Stimulated activated CD4-positive, alpha-beta T cell treated with anti-CD3 and anti-CD28 coated beads, Interleukin-2, amount 100 ng/mL, for 48 hours (primary cell): ENCODE measurements around the gene CCDC174.

Experiments used
- DNase-seq, 2 donors: peaks; one replicate each; pipeline ENCODE4 v3.0.0-alpha.2; 2020

The CCDC174 gene

DNA sequence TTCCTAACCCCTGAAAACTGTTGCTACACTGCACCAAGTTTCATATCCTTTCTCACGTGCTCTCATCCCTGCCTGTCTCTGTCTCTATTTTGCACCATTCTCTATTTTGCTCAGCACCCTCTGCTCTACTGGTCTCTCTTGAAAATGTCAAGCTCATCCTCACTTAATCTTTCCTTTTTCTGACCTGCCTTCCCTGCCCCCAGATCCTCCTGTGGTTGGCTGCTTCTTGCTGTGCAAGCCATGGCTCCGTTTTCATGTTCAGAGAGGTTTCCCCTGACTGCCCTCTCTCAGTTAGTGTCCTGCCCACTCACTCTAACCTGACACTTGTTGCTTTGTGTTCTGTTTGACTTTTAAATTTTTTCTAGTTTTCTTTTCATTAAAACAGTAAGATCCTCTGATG, 6.0 kb downstream of the CCDC174 start:
- DNase-seq: no peak

- DNase-seq: no peak
Observed at GRCh38 chr3:14658978-14659377, 7.4 kb downstream of the CCDC174 start.

- no peak for DNase-seq
Observed at GRCh38 chr3:14660942-14661341, 9.4 kb downstream of the CCDC174 start.

- no peak for DNase-seq
Observed at GRCh38 chr3:14663396-14664135, 12.0 kb downstream of the CCDC174 start.

GRCh38 chr3:14664170-14664569, 12.6 kb downstream of the CCDC174 start:
- no peak for DNase-seq

GRCh38 chr3:14672588-14672987, 21.0 kb downstream of the CCDC174 start:
- no peak for DNase-seq

GRCh38 chr3:14674841-14675240, 23.3 kb downstream of the CCDC174 start, which contains the start of gene C3orf20:
TSS of gene C3orf20 (plus strand) at chr3:14675141. CDS start at chr3:14682714, 7,573 bp downstream.
- DNase-seq: no peak

DNA sequence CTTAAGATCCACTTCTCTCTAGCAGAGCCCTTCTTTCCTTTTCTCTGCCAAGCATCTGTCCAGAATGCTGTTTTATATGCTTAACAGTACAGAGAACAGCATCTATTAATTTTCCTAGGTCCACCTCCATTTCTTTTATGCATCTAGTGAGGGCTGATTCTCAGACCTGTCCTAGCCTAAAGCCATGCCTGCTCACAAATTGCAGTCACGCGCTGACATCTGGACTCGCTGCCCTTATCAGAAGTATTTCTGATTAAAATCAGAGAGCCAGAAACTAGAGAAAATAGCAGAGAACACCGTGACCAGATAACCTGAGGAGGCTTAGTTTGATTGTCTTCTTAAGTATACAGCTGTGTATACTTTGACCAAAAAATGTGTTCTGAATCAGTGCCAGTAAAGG, 25.3 kb downstream of the CCDC174 start:
- DNase-seq: no peak

GRCh38 chr3:14678015-14678503, 26.5 kb downstream of the CCDC174 start:
- no peak for DNase-seq

DNA sequence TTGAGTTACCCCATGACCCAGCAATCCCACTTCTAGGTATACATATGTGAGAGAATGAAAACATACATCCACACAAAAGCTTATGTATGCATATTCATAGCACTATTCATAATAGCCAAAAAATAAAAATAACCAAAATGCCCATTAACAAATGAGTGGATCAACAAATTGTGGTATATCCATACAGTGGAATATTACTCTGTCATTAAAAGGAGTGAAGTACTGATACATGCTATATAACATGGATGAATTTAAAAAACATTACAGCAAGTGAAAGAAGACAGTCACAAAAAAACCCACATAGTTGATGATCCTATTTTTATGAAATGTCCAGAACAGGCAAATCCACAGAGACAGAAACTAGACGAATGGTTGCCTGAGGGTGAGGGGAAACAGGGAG, 28.6 kb downstream of the CCDC174 start:
- DNase-seq: no peak

DNA sequence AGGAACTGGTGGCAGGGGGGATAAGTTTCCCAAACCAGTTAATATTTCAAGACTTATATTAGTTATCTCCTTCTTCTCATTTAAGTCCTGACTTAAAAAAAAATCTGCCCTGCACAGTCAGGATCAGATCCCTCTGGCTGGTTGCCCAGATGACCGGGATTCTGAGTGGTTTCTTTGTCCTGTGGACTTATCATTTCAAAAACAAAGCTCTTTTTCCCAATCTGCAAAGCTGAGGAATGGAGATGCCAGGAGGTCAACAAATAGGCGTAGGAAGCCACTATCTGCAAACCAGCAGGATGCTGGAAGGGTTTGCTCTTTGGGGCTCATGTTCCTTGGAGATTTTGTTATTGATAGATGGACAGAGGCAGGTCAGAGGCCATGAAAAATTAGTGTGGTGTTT, 29.2 kb downstream of the CCDC174 start:
- DNase-seq: no peak

- DNase-seq: no peak
Observed at GRCh38 chr3:14684447-14684846, 32.9 kb downstream of the CCDC174 start.

DNA sequence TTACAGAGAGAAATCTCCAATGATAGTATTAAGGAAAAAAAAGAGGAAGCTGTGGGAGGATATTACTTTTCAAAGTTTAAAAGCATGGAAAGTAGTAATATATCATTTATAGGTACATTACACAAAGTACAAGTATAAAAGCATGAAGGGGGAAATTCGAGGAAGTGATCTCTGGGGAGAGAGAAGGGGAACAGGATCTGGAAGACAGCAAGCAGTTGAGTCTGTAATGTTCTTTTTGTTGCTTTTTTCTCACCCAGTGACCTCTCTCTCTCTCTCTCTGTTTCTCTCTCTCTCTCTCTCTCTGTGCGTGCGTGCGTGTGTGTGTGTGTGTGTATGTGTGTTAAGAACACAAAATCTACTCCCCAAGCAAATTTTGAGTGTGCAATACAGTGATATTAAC, 33.6 kb downstream of the CCDC174 start:
- DNase-seq: no peak

- DNase-seq: no peak
Observed at GRCh38 chr3:14687360-14687759, 35.8 kb downstream of the CCDC174 start.

DNA sequence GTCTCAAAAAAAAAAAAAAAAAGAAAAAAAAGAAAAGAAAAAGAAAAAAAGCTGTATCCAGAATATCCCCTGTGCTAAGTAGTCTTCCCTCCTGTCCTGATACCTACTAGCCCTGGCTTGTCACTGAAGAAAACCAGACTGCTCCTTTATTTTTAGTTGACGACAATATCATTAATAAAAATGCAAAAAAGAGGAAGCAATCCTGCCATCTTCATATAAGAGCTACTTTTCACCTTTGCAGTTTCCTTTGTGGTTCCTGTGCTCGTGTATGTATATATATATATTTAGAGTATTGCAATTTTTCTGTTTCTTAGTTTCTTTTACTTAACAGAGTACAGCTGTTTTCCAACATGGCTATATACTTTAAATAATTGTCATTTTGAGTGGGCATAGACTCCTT, 37.0 kb downstream of the CCDC174 start:
- no peak for DNase-seq

DNA sequence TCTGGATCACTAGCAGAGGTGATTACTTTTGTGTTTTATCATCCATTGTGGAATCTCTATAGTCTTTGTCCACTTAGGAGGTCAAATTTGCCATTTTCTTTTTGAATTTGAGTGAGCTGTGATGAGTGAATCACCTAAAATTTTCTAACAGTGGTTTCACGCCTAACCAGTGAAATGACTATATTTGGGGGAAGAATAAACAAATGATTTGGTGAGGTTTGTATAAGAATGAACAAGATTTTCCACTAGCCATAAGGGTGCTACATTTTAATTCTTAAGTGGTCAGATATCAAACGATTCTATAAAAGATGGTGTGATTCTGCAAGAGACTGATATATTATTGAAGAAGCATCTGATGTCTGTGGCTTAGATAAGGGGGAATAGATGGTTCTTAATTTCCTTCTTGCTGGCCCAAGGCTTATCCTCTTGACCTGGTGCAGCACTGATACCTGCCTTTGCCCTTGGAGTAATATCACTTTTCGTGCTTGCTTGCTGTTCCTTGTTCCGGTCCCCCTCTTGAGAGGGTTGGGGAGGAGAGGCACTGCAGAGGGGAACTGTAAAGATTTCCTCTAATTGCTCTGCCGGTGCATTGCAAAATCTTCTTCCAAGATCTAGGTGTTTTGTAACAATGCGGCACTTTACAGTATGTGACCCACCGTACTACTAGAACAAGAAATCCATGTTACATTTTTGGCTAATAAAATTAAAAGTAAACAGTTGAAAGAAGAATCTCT, 37.9 kb downstream of the CCDC174 start:
- no peak for DNase-seq

GRCh38 chr3:14691239-14691638, 39.7 kb downstream of the CCDC174 start:
- no peak for DNase-seq

GRCh38 chr3:14691719-14692118, 40.2 kb downstream of the CCDC174 start:
- no peak for DNase-seq

GRCh38 chr3:14698601-14699244, 47.2 kb downstream of the CCDC174 start:
- no peak for DNase-seq

DNA sequence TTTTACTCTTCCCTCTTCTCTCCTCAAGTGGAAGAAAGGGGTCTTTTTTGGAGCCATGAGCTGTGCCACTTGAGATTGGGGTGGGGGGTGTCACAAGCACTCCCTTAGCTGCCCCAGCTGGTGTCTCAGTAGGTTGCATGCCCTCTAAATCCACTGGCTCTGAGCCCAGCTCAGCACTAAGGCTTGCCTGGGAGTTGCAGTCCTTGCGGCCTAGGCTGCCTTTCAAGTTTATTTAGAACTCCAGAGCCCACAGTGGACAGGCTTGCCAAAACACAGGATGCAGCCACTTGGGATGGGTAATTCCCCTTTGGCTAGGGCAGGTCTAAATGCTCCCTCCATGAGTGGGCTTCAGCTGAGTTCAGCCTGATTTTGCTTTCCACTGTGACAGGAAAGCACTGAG, 48.1 kb downstream of the CCDC174 start:
- DNase-seq: no peak

GRCh38 chr3:14700891-14701290, 49.3 kb downstream of the CCDC174 start:
- DNase-seq: no peak

- no peak for DNase-seq
Observed at GRCh38 chr3:14701676-14702075, 50.1 kb downstream of the CCDC174 start.

DNA sequence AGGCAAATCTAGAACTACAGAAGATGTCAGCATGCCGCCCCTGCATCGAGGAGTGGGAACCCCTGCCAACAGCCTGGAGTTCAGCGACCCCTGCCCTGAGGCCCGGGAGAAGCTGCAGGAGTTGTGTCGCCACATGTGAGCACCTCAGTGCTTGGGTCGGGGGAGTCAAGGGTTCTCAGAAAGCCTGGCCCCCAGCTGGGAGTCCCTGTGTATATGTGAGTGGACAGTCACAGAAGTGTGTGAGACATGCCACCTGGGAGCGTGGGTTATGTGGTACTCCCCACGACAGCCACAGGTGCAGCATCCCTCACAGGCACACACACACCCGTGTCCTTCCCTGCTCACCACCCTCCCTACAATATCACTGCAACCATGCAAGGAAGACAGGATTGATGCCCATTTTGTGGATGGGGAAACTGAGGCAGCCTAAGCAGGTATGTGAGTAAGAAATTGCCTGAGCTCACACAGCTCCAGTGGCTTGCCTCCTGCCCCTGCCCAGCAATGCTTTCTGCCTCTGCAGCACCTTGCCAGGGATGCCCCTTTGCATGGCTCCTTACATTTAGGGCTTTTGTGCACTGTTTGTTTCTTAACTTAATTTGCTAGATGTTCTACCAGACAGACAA, 51.7 kb downstream of the CCDC174 start:
- DNase-seq: no peak
